ENCODE results near the gene KRCC1.

GRCh38 chr2:87995756-87996155 lies 59.8 kb downstream of the KRCC1 start:
- no peak for TF ChIP-seq POU2F2 (IDR thresholded peaks at IDR 0.05; ENCODE audit: low read depth, low read length)
- TF ChIP-seq POLR2A (IDR thresholded peaks at IDR 0.05; ENCODE audit: low read depth, low read length), result no peak

All from GM12891 (cell line).